Tibial artery (tissue), 4 donors: ENCODE data around the gene TMPRSS4.

Source experiments
- DNase-seq, 2 donors: peaks; one replicate each; pipeline ENCODE4 v3.0.0-alpha.2; 2019
- H3K27ac ChIP-seq, 2 donors: fragments of 200-600 bp; sonication (generic) in 1 of 2; 1 replicate in 1 of 2; 2 replicates in 1 of 2; pipeline ENCODE4 v1.5.1; 2018 to 2019; ENCODE audit warnings: mild to moderate bottlenecking in 1 of 2
- H3K27me3 ChIP-seq, 2 donors: fragments of 200-600 bp; sonication (generic) in 1 of 2; one replicate each; pipeline versions ENCODE4 v1.5.1 to v1.6.0; 2016 to 2019
- H3K36me3 ChIP-seq, 3 donors: fragments of 200-600 bp; sonication (generic) in 2 of 3; one replicate each; pipeline ENCODE4 v1.5.1; 2016 to 2019; ENCODE audit warnings: mild to moderate bottlenecking in 2 of 3
- H3K4me1 ChIP-seq, 4 donors: fragments of 200-600 bp; sonication (generic) in 2 of 4; 1 replicate in 3 of 4; 2 replicates in 1 of 4; pipeline ENCODE4 v1.5.1; 2016 to 2019
- H3K4me3 ChIP-seq, 2 donors: fragments of 200-600 bp; sonication (generic) in 1 of 2; 1 replicate in 1 of 2; 2 replicates in 1 of 2; pipeline ENCODE4 v1.5.1; 2018 to 2019; ENCODE audit warnings: mild to moderate bottlenecking in 2 of 2
- H3K9me3 ChIP-seq, 3 donors: fragments of 200-600 bp; sonication (generic) in 1 of 3; one replicate each; pipeline ENCODE4 v1.5.1; 2016 to 2019
- intact Hi-C: fragments of 100-400 bp; cut with DNase I; formaldehyde crosslinking; loops from one replicate; pipeline ENCODE4 v1.15.0; 2023; ENCODE audit warnings: low total_unique reads
- TF ChIP-seq, protein P1 (sequence below), 2 experiments: fragments of 200-600 bp in 1 of 2; fragments of 450-650 bp in 1 of 2; IDR thresholded peaks; one replicate each; pipeline ENCODE4 v1.5.1; 2017 to 2019; ENCODE audit warnings: antibody characterized with exemption in 2 of 2, mild to moderate bottlenecking in 1 of 2, moderate library complexity in 1 of 2

TMPRSS4 gene

DNA sequence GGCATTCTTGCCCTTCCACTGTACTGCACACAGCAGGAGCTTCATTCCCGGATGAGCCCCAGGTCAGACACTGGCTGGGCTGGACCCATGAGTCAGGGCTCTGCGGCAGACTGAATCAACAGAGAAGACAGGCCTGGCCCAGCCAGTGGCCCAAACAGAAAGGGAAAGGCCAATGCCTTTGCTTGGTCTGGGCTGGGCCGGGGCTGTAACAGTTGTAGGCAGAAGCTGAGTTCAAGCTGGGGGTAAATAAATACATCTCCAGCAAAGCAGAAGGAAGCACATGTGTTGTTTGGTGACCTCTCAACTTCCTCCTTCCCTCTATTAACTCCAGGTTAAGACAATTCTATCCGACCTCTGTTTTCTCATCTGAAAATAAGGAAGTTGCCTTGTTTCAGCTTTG, 11.7 kb downstream of the TMPRSS4 start:
- Histone ChIP-seq H3K4me3 (no peak overlapping the region), H3K27me3 (peaks cover 0 to 15% of the 10 kb centered on the region in 2 donors), H3K27ac (no peak overlapping the region), H3K9me3 (peaks cover 0 to 8% (median 0%) of the 10 kb centered on the region in 3 donors), H3K4me1 (peaks cover 0 to 6% (median 0%) of the 10 kb centered on the region in 4 donors), H3K36me3 (no peaks in the 10 kb centered on the region)
- peak in 1 of 2 donors; percentile 33 for DNase-seq
- intact Hi-C loops: no loop called here
- TF ChIP-seq, protein P1, sequence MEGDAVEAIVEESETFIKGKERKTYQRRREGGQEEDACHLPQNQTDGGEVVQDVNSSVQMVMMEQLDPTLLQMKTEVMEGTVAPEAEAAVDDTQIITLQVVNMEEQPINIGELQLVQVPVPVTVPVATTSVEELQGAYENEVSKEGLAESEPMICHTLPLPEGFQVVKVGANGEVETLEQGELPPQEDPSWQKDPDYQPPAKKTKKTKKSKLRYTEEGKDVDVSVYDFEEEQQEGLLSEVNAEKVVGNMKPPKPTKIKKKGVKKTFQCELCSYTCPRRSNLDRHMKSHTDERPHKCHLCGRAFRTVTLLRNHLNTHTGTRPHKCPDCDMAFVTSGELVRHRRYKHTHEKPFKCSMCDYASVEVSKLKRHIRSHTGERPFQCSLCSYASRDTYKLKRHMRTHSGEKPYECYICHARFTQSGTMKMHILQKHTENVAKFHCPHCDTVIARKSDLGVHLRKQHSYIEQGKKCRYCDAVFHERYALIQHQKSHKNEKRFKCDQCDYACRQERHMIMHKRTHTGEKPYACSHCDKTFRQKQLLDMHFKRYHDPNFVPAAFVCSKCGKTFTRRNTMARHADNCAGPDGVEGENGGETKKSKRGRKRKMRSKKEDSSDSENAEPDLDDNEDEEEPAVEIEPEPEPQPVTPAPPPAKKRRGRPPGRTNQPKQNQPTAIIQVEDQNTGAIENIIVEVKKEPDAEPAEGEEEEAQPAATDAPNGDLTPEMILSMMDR (IDR thresholded peaks at IDR 0.05): no peak

DNA sequence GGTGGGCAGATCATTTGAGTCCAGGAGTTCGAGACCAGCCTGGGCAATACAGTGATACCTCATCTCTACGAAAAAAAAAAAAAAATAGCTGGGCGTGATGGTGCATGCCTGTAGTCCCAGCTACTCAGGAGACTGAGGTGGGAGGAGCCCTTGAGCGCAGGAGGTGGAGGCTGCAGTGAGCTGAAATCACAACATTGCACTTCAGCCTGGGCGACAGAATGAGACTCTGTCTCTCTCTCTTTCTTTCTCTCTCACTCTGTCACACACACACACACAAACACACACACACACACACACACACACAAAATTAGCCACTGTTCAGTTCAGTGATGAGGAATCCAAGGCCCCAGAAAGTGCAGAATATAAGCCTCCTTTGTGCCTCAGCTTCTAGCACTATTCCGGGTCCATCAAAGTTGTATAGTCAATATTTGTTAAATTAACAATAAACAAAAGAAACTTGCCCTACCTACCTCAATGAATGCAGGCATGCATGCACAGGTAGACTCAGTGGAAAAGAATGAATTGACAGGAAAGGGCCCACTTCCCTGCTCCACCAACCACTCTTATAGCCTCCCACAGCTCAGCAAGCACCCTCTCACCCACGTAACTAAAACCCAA, 13.8 kb downstream of the TMPRSS4 start:
- intact Hi-C loops: no loop called here

DNA sequence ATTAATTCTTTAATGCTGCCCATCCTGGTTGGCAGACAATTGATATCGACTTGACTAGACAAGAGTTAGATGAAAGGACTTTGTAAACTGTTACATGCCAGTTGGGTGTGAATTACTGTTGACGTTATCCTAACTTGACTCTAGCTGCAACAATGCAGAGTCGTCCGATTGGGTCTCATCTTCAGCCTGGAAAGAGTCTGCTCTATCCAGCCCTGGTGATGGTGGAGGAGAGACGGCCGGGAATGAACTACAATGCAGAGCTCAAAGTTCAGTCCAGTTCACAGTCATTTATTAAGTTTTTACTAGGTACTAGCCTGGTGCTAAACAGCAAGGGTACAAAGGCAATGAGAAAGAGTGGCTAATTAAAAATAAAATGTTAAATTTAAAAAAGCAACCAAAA, 14.8 kb downstream of the TMPRSS4 start:
- Histone ChIP-seq H3K27ac (no peak overlapping the region), H3K9me3 (peaks cover 0 to 8% (median 0%) of the 10 kb centered on the region in 3 donors)
- intact Hi-C loops: no loop called here

More for the DNA sequence above, 13.8 kb downstream of the TMPRSS4 start:
- Histone ChIP-seq H3K4me3 (no peak overlapping the region), H3K9me3 (peaks cover 0 to 8% (median 0%) of the 10 kb centered on the region in 3 donors), H3K4me1 (no peaks in the 10 kb centered on the region), H3K36me3 (no peaks in the 10 kb centered on the region), H3K27ac (no peak overlapping the region), H3K27me3 (peaks cover 0 to 15% of the 10 kb centered on the region in 2 donors)
- DNase-seq: no peak
- TF ChIP-seq, protein P1 (IDR thresholded peaks at IDR 0.05): no peak

DNA sequence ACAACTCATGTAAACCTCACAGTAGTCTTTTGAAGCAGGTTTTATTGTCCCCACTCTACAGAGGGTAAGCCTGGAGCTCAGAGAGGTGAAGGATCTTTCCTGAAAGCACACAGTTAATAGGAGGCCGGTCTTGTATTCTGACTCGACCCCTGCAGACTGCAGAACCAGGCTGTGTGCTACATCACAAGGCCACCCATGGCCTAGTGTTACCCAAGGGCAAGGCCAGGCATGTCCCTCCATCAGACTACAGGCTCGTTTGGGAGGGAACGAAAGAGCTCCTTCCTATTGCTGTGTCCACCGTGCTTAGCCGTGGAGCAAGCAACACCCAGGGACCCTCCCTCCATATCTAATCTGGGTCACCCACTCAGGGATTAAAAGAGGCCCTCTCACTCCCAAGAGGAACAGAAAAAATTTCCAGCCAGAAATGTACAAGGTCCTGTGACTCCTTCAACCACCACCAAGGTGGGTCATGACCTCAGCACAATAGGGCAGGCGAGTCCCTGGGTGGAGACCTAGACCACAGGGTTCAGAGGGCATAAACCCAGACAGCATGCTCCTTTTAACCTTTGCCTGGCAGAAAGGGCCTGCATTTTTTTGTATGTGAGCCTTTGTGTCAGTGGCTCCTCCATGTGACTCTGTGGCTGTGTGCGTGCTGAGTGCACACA, 16.2 kb downstream of the TMPRSS4 start:
- H3K9me3 ChIP-seq: no peaks in the 10 kb centered on the region
- H3K4me1 ChIP-seq: no peaks in the 10 kb centered on the region
- H3K36me3 ChIP-seq: no peaks in the 10 kb centered on the region
- H3K27me3 ChIP-seq: peaks cover 0 to 9% of the 10 kb centered on the region in 2 donors
- no peak overlapping the region for H3K4me3 ChIP-seq
- TF ChIP-seq, protein P1 (IDR thresholded peaks at IDR 0.05): no peak
- DNase-seq: no peak
- no peak overlapping the region for H3K27ac ChIP-seq
- intact Hi-C loops: no loop called here

More for the DNA sequence above, 14.8 kb downstream of the TMPRSS4 start:
- TF ChIP-seq, protein P1 (IDR thresholded peaks at IDR 0.05): no peak
- H3K36me3 ChIP-seq: no peaks in the 10 kb centered on the region
- H3K4me1 ChIP-seq: no peaks in the 10 kb centered on the region
- no peak overlapping the region for H3K4me3 ChIP-seq
- peaks cover 0 to 13% of the 10 kb centered on the region in 2 donors for H3K27me3 ChIP-seq
- DNase-seq: no peak

DNA sequence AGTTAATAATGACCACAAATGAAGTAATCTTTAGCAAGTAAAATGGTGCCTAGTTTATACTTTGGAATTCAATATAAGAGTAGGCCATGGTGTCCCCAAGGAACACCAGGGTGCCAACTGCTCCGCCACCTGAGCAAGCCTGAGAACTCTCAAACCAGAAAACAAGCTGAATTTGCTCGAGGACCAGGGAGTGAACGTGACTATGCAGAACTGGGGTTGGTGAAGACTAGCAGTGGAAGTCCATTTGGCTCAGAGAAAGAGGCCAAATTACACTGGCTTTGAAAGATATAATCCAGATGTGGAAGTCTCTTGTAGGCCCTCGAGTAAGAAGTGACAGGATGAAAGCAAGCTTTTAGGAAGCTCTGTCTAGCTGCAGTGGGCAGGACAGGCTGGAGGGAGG, 18.6 kb downstream of the TMPRSS4 start:
- H3K27ac ChIP-seq: no peak overlapping the region
- no peak for DNase-seq
- no peaks in the 10 kb centered on the region for H3K4me1 ChIP-seq
- no peaks in the 10 kb centered on the region for H3K36me3 ChIP-seq
- no peak overlapping the region for H3K4me3 ChIP-seq
- intact Hi-C loops: no loop called here
- no peaks in the 10 kb centered on the region for H3K9me3 ChIP-seq
- H3K27me3 ChIP-seq: peaks cover 0 to 13% of the 10 kb centered on the region in 2 donors
- TF ChIP-seq, protein P1 (IDR thresholded peaks at IDR 0.05): no peak
